Measurements from ENCODE around the gene C11orf87. TPM values are rescaled to one million over a fixed set of nuclear protein-coding genes. Genes with fewer than 3 reads are reported as not detected.

The C11orf87 gene
- polyA plus RNA-seq, 1 experiment, result 0.19 TPM

GRCh38 chr11:109401545-109401944 is 20.4 kb upstream of the C11orf87 start:
- ChIA-PET CTCF (no interaction called here), POLR2A (no interaction called here)
- H3K27ac ChIP-seq (ENCODE audit: low read depth, low read length), result no peak overlapping the region
- H3K27me3 ChIP-seq (ENCODE audit: control insufficient read depth, insufficient read depth, low read length), result no peaks in the 10 kb centered on the region
- no peaks in the 10 kb centered on the region; the same call in 1 of the 2 replicates for H3K9me3 ChIP-seq (ENCODE audit: control insufficient read depth, insufficient read depth, low read length)
- no peak for DNase-seq (ENCODE audit: low read depth, low spot score)
- H3K4me3 ChIP-seq (ENCODE audit: low read depth, low read length), result no peak overlapping the region
- no peak for TF ChIP-seq CTCF (IDR thresholded peaks at IDR 0.05; ENCODE audit: low read depth, low read length)

- CTCF ChIA-PET, result interaction anchor here (1.0 kb wide), 1 partner anchor 21 kb away, joined by 3 read pairs; no protein-coding TSS in a partner anchor
- peak; percentile 10 for DNase-seq (ENCODE audit: low read depth, low spot score)
- no peak overlapping the region for H3K27ac ChIP-seq (ENCODE audit: low read depth, low read length)
- H3K27me3 ChIP-seq (ENCODE audit: control insufficient read depth, insufficient read depth, low read length), result no peaks in the 10 kb centered on the region
- H3K4me3 ChIP-seq (ENCODE audit: low read depth, low read length), result no peak overlapping the region
- TF ChIP-seq CTCF (IDR thresholded peaks at IDR 0.05; ENCODE audit: low read depth, low read length), result no peak
- no peaks in the 10 kb centered on the region for H3K9me3 ChIP-seq (ENCODE audit: control insufficient read depth, insufficient read depth, low read length)
- POLR2A ChIA-PET, result no interaction called here
Measured at GRCh38 chr11:109405671-109406070, 16.3 kb upstream of the C11orf87 start.

DNA sequence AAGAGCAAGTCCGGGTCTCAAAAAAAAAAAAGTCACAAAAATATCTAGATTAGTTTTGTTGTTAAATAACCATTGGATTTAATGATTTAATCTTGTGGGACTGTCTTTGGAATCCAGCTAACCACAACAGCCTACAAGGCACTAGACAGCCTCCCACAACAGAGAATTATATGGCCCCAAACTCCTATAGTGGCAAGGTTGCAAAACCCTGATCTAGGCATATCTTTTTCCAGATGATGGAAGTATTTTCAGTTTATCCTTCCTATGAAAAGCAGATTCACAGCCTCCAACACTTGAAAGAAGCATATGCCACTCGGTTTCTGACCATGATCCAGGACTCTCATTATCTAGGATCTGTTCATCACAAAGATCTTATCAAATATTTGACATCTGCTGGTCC is 5.4 kb upstream of the C11orf87 start:
- DNase-seq (ENCODE audit: low read depth, low spot score), result no peak
- CTCF ChIA-PET, result no interaction called here
- no peak overlapping the region for H3K27ac ChIP-seq (ENCODE audit: low read depth, low read length)

GRCh38 chr11:109422870-109423465 is 978 bp downstream of the C11orf87 start:
- Histone ChIP-seq H3K4me3 (ENCODE audit: low read depth, low read length) (peak overlapping the region; percentile 50), H3K27me3 (ENCODE audit: control insufficient read depth, insufficient read depth, low read length) (peaks cover 29% of the 10 kb centered on the region), H3K9me3 (ENCODE audit: control insufficient read depth, insufficient read depth, low read length) (peaks cover 7% of the 10 kb centered on the region; the same call in 1 of the 2 replicates), H3K27ac (ENCODE audit: low read depth, low read length) (no peak overlapping the region)
- TF ChIP-seq CTCF (IDR thresholded peaks at IDR 0.05; ENCODE audit: low read depth, low read length), result no peak
- POLR2A ChIA-PET, result interaction anchor here (0.6 kb wide), 1 partner anchor 620 kb away, joined by 4 read pairs; no protein-coding TSS in a partner anchor
- no peak for DNase-seq (ENCODE audit: low read depth, low spot score)
- CTCF ChIA-PET, result interaction anchor here (0.7 kb wide), 1 partner anchor 423 kb away, joined by 4 read pairs; no protein-coding TSS in a partner anchor

More for the DNA sequence above, 5.4 kb upstream of the C11orf87 start:
- POLR2A ChIA-PET, result no interaction called here
- H3K4me3 ChIP-seq (ENCODE audit: low read depth, low read length), result no peak overlapping the region
- no peak for TF ChIP-seq CTCF (IDR thresholded peaks at IDR 0.05; ENCODE audit: low read depth, low read length)
- no peaks in the 10 kb centered on the region for H3K9me3 ChIP-seq (ENCODE audit: control insufficient read depth, insufficient read depth, low read length)
- peaks cover 8% of the 10 kb centered on the region for H3K27me3 ChIP-seq (ENCODE audit: control insufficient read depth, insufficient read depth, low read length)

- Histone ChIP-seq H3K27ac (ENCODE audit: low read depth, low read length) (no peak overlapping the region), H3K9me3 (ENCODE audit: control insufficient read depth, insufficient read depth, low read length) (peaks cover 7% of the 10 kb centered on the region; the same call in 1 of the 2 replicates), H3K4me3 (ENCODE audit: low read depth, low read length) (peak overlapping the region; percentile 50), H3K27me3 (ENCODE audit: control insufficient read depth, insufficient read depth, low read length) (peaks cover 29% of the 10 kb centered on the region)
- POLR2A ChIA-PET, result interaction anchor here (0.6 kb wide), 1 partner anchor 620 kb away, joined by 4 read pairs; no protein-coding TSS in a partner anchor
- CTCF ChIA-PET, result no interaction called here
- TF ChIP-seq CTCF (IDR thresholded peaks at IDR 0.05; ENCODE audit: low read depth, low read length), result no peak
- no peak for DNase-seq (ENCODE audit: low read depth, low spot score)
Measured at GRCh38 chr11:109423466-109424190, 1.6 kb downstream of the C11orf87 start.

All from AG04450 (cell line).